ELR (cell line): ENCODE results near the gene SLC13A3.

Experiments used
- DNase-seq: peaks from one replicate; pipeline ENCODE4 v3.0.0-alpha.2; 2015; ENCODE audit warnings: low read depth

Gene SLC13A3

GRCh38 chr20:46578745-46579144 lies 72.5 kb downstream of the SLC13A3 start:
- no peak for DNase-seq

GRCh38 chr20:46576774-46577395 lies 74.4 kb downstream of the SLC13A3 start:
- no peak for DNase-seq

GRCh38 chr20:46575937-46576461 lies 75.3 kb downstream of the SLC13A3 start:
- no peak for DNase-seq

DNA sequence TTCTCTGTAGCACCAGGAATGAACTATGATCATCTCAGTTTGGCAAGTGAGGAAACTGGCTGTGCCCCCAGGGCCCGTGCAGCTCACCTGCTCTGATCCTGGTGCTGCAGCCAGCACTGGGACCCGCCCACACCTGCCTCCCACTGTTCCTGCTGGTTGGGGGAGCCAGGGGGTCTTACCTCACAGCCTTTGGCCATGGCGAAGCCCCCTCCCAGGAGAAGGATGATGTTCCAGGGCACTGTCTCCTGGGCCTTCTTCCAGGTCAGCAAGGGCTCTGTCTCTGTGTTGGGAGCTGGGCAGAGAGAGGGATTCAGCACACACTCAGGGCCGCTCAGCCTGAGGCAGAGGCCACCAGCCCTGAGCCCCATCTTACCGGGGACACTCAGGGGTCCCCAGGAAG lies 75.9 kb downstream of the SLC13A3 start:
- DNase-seq = no peak

DNA sequence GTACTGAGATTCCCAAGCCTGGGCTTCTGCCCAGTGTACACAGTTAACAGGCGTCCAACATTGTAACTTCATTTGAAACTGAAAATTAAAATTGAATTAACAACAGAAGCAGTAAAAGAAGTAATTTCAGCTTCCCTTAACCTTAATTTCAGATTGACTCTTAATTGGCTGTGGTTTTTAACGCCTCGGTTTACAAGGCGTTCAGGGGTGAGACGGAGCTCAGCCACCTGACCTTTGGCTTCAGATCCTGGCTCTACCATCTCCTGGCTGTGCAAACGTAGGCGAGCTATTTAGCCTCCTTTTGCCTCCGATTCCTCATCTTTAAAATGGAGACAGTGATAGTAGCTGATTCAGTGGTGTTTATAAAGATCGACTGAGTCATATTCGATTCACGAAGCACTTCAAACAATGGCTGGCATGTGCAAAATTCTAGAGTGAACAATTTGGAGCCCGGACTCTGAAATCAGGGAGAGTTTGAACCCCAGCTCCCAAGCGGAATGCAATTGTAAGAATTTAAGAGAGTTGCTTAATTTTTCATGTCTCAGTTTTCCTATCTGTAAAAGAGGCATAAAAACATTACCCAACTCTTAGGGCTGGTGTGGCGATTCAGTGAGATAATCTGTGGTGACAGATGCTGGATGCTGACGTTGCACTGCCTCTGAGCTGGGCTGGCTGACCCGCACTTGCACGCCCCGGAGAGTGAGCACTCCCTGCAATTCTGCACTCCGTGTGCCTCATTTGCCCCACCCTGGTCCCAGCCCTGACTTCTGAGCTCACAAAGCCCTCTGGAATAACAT lies 77.3 kb downstream of the SLC13A3 start:
- peak; percentile 36 for DNase-seq

DNA sequence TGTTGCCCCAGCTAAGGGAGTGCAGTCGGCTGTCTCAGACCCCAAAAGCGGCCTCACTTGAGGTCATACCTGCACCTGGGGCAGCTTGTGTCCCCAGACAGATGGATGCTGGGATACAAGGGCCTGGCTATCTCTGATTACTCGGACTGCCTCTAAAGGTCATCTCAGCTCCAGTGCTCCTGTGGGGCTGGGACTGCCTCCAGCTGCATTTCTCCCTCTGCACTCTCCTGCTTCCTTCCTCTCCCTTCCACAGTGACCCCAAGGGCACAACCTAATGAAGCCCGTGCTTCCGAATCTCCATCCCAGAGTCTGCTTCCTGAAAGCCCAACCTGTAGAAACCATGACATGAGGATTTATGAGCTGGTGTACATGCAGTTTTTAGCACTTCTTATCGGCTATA lies 78.0 kb downstream of the SLC13A3 start:
- DNase-seq = no peak

- no peak for DNase-seq
Measured at GRCh38 chr20:46572790-46573189, 78.5 kb downstream of the SLC13A3 start.

DNA sequence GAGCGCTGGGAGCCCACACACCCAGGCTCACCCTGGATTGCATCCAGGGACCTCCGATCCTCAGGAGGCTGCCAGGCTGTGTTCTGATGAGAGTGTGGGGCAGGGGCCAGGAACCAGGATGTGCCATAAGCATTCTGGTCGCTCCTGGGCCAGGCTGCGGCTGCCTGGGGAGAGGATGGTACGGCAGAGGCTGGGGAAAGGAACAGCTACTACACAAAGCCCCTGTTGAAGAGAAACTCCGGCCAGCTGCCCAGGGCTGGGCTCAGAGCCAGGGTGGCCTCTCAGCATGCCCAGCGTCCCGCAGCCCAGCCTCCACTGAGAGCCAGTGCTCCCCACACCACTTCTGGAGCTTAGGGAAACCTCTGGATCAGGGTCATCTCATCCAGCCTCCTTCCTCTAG lies 79.1 kb downstream of the SLC13A3 start:
- no peak for DNase-seq

DNA sequence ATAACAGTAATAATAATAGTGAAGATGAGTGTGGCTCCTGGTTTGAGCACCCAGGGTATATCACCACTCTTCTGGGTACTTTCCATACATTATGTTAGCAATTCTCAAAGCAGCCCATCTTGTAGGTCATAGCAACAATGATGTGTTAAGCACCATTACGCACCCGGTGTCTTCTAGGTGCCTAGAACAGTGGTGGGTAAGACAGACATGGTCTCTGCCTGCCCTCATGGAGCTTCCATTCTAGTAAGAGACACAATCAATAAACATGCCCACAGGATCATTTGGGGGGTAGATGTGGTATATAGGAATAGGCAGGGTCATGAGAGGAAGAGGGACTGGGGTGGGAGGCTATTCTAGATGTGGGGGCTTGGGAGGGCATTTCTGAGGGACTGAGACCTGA lies 79.8 kb downstream of the SLC13A3 start:
- no peak for DNase-seq

DNA sequence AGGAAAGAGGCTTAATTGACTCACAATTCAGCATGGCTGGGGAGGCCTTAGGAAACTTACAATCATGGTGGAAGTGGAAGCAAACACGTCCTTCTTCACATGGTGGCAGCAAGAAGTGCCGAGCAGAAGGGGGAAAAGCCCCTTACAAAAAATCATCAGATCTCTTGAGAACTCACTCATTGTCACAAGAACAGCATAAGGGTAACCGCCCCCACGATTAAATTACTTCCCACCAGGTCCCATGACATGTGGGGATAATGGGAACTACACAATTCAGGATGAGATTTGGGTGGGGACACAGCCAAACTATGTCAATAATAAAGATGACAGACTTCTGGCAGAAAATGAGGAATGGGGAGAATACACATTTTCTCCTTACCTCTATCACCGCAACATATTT lies 80.3 kb downstream of the SLC13A3 start:
- DNase-seq = no peak

DNA sequence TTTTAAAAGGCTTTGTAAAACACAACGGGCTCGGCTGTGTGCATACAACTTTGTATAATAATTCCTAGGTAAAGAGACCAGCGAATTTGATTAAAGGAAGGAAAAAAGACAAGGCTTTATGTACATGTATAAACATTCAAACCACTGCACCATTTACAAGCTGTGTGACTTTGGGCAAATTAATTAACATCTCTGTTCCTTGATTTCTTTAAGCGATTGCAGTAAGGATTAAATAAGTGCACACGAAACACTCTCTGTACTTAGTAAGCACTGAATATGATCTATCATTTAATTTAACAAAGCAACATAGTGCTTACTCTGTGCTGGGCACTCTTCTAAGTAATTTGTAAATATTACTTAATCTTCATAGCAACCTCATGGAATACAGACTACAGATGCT lies 81.3 kb downstream of the SLC13A3 start:
- DNase-seq = no peak

GRCh38 chr20:46568570-46569129 lies 82.6 kb downstream of the SLC13A3 start:
- DNase-seq = peak; percentile 50

GRCh38 chr20:46566125-46566524 lies 85.1 kb downstream of the SLC13A3 start:
- DNase-seq = no peak

- no peak for DNase-seq
Measured at GRCh38 chr20:46564241-46564957, 86.9 kb downstream of the SLC13A3 start.

DNA sequence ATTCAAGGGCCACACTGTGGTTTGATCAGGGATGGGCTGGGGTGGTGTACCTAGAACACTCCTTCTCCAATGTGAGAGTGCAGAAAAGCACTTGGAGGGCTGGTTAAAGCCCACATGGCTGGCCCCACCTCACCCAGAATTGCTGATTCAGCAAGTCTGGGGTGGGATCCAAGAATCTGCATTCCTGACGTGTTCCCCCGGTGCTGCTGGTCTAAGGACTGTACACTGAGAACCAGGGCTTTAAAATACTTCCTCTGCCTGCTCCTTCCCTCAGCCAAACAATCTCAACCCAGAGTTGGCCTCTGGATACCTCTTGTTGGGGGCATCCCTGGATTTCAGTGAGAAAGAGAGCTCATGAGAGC lies 87.4 kb downstream of the SLC13A3 start:
- no peak for DNase-seq

DNA sequence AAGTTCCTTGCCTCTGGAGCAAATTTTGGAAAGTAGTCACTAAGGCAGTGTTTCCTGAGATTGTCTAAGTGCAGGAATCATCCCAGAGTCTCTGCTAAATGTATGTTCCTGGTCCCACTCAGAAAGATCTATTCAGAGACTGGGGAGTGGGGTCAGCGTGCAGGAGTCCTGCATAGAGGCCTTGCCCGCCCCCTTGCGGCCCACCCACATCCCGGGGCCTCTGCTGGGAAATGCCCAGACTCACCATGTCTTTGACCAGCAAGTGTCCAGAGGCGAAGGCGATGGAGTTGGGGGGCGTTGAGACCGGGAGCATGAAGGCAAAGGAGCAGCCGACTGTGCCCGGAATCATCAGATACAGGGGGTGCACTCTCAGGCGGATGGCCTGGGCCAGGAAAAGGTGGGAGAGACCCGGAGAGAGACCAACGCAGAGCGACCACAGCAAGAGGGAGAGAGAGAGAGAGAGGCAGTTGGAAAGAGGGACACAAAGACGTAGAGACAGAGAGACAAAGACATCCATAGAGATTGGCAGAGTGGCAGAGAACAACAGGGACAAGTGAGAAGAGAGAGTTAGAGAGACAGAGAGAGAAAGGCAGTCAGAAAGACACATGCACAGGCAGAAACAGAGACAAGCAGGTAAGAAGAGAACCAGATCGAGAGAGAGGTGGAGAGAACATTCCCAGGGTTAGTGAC lies 87.9 kb downstream of the SLC13A3 start:
- DNase-seq = no peak

- DNase-seq = peak; percentile 78
Measured at GRCh38 chr20:46562373-46563169, 88.7 kb downstream of the SLC13A3 start.

DNA sequence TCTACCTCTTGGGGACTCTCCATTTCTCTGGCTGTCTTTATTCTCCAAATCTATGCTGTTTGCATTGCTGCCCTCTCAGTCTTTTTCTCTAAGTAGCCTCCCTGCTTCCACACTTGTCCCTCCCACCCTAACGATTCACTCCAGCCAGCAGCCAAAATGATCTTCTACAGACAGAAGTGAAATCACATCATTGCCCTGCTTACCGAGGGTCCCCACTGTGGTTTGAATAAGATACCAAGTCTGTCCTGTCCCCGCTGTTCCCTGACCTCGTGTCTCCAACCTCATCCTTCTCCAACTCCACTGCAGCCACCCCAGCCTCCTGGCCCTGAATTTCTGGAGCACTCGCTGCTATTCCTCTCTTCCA lies 89.3 kb downstream of the SLC13A3 start:
- no peak for DNase-seq

DNA sequence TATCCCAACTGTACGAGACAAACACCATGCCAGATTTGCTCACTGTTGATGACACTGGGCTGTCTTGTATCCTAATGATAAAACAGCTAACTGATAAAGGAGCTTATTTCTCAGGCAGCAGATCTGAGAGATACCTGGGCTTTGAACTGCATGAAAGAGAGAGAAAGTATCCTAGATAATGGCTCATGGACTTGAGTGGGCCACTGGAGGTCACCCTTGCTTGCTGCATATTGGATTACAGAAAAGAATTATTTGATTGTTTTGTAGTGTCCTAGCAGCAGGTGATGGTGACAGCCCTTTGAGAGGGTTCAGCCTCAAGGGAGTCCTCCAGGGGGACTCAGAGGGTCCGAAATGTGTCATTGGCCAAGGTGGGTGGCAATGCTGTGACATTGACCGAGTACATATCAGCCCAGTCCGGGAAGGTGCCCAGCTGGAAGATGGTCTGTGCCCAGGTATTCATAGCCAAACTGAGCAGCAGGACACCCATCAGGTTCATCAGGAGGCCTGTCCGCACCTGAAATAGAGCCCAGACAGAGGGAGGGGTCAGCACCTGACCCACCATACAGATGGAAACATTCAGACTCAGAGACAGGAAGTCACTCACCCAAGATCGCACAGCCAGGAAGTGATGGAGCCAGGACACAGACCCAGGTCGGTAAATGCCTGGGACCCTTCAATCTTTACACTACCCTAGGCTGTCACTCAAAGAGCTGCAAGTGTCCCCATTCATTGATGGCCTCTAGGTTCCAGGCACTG lies 91.4 kb downstream of the SLC13A3 start:
- DNase-seq = no peak

GRCh38 chr20:46559001-46559400 lies 92.3 kb downstream of the SLC13A3 start:
- no peak for DNase-seq
